ENCODE data around the gene MXRA8. TPM values are rescaled to one million over a fixed set of nuclear protein-coding genes. Genes with fewer than 3 reads are reported as not detected.

Gene MXRA8
- total and polyA plus RNA-seq, 9 of the 15 experiments (the other 6 are each of a cell fraction or from before 2014, with no cell fraction given) = 0.66 to 11.3 (median 6.3) TPM

DNA sequence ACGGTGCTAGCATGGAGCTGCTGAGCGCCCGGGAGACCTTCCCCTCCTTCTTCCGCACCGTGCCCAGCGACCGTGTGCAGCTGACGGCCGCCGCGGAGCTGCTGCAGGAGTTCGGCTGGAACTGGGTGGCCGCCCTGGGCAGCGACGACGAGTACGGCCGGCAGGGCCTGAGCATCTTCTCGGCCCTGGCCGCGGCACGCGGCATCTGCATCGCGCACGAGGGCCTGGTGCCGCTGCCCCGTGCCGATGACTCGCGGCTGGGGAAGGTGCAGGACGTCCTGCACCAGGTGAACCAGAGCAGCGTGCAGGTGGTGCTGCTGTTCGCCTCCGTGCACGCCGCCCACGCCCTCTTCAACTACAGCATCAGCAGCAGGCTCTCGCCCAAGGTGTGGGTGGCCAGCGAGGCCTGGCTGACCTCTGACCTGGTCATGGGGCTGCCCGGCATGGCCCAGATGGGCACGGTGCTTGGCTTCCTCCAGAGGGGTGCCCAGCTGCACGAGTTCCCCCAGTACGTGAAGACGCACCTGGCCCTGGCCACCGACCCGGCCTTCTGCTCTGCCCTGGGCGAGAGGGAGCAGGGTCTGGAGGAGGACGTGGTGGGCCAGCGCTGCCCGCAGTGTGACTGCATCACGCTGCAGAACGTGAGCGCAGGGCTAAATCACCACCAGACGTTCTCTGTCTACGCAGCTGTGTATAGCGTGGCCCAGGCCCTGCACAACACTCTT lies 26.2 kb downstream of the MXRA8 start (continued):
- TF ChIP-seq, protein P1, sequence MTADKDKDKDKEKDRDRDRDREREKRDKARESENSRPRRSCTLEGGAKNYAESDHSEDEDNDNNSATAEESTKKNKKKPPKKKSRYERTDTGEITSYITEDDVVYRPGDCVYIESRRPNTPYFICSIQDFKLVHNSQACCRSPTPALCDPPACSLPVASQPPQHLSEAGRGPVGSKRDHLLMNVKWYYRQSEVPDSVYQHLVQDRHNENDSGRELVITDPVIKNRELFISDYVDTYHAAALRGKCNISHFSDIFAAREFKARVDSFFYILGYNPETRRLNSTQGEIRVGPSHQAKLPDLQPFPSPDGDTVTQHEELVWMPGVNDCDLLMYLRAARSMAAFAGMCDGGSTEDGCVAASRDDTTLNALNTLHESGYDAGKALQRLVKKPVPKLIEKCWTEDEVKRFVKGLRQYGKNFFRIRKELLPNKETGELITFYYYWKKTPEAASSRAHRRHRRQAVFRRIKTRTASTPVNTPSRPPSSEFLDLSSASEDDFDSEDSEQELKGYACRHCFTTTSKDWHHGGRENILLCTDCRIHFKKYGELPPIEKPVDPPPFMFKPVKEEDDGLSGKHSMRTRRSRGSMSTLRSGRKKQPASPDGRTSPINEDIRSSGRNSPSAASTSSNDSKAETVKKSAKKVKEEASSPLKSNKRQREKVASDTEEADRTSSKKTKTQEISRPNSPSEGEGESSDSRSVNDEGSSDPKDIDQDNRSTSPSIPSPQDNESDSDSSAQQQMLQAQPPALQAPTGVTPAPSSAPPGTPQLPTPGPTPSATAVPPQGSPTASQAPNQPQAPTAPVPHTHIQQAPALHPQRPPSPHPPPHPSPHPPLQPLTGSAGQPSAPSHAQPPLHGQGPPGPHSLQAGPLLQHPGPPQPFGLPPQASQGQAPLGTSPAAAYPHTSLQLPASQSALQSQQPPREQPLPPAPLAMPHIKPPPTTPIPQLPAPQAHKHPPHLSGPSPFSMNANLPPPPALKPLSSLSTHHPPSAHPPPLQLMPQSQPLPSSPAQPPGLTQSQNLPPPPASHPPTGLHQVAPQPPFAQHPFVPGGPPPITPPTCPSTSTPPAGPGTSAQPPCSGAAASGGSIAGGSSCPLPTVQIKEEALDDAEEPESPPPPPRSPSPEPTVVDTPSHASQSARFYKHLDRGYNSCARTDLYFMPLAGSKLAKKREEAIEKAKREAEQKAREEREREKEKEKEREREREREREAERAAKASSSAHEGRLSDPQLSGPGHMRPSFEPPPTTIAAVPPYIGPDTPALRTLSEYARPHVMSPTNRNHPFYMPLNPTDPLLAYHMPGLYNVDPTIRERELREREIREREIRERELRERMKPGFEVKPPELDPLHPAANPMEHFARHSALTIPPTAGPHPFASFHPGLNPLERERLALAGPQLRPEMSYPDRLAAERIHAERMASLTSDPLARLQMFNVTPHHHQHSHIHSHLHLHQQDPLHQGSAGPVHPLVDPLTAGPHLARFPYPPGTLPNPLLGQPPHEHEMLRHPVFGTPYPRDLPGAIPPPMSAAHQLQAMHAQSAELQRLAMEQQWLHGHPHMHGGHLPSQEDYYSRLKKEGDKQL (CRISPR knock-in tag; IDR thresholded peaks at IDR 0.05; ENCODE audit: borderline replicate concordance) = no peak
- TF ChIP-seq LARP7 (IDR thresholded peaks at IDR 0.05) (no peak), PML (IDR thresholded peaks at IDR 0.05; ENCODE audit: low read length) (no peak), FUS (optimal IDR thresholded peaks at IDR 0.05; ENCODE audit: low read depth, low read length) (peak; percentile 36), ZNF174 (CRISPR knock-in tag; IDR thresholded peaks at IDR 0.05) (no peak), CBX5 (IDR thresholded peaks at IDR 0.05; ENCODE audit: borderline replicate concordance, low read depth) (no peak), POLR2A (conservative IDR thresholded peaks at IDR 0.05) (peak; percentile 27; the same call in 1 of the 2 replicates), JUN (IDR thresholded peaks at IDR 0.05; ENCODE audit: borderline replicate concordance, low read depth, low read length) (no peak), JUN (CRISPR knock-in tag; IDR thresholded peaks at IDR 0.05; ENCODE audit: borderline replicate concordance) (no peak), KLF13 (tag; IDR thresholded peaks at IDR 0.05; ENCODE audit: borderline replicate concordance, low read depth) (no peak), ZNF408 (CRISPR knock-in tag; IDR thresholded peaks at IDR 0.05; ENCODE audit: low read depth) (no peak), NFATC3 (IDR thresholded peaks at IDR 0.05) (no peak), CREB1 (IDR thresholded peaks at IDR 0.05) (no peak), CREB1 (CRISPR knock-in tag; IDR thresholded peaks at IDR 0.05) (no peak), POLR2AphosphoS2 (IDR thresholded peaks at IDR 0.05; ENCODE audit: low read length) (0 out of 2 replicates have a peak, but pooled peaks have one; percentile 71), ARHGAP35 (IDR thresholded peaks at IDR 0.05; ENCODE audit: partially characterized antibody) (no peak), ESRRA (IDR thresholded peaks at IDR 0.05; ENCODE audit: borderline replicate concordance, low read depth) (no peak), CC2D1A (IDR thresholded peaks at IDR 0.05) (no peak), ILK (tag; IDR thresholded peaks at IDR 0.05; ENCODE audit: borderline replicate concordance, low read depth) (no peak), TAF9B (IDR thresholded peaks at IDR 0.05; ENCODE audit: partially characterized antibody) (no peak)
- TF ChIP-seq, protein P2, sequence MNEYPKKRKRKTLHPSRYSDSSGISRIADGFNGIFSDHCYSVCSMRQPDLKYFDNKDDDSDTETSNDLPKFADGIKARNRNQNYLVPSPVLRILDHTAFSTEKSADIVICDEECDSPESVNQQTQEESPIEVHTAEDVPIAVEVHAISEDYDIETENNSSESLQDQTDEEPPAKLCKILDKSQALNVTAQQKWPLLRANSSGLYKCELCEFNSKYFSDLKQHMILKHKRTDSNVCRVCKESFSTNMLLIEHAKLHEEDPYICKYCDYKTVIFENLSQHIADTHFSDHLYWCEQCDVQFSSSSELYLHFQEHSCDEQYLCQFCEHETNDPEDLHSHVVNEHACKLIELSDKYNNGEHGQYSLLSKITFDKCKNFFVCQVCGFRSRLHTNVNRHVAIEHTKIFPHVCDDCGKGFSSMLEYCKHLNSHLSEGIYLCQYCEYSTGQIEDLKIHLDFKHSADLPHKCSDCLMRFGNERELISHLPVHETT (CRISPR knock-in tag; conservative IDR thresholded peaks at IDR 0.05 in 1 of 2, IDR thresholded peaks at IDR 0.05 in 1 of 2) = no peak
